HG03060 (cell line): ENCODE results near the gene PIP5KL1.

Experiments used
- ATAC-seq: cut with Tn5 transposase; IDR thresholded peaks from one replicate; pipeline ENCODE4 v1.9.1; 2021; ENCODE audit warnings: low read depth, moderate number of reproducible peaks; ENCODE audit not compliant: unreplicated experiment

Gene PIP5KL1

GRCh38 chr9:127950513-127951289 is 20.1 kb upstream of the PIP5KL1 start:
- ATAC-seq = no peak

- ATAC-seq = no peak
Observed at GRCh38 chr9:127949827-127950512, 19.4 kb upstream of the PIP5KL1 start.

- no peak for ATAC-seq
Observed at GRCh38 chr9:127947841-127948710, 17.5 kb upstream of the PIP5KL1 start.

GRCh38 chr9:127946728-127947127 is 16.2 kb upstream of the PIP5KL1 start:
- no peak for ATAC-seq

GRCh38 chr9:127945942-127946341 is 15.4 kb upstream of the PIP5KL1 start:
- no peak for ATAC-seq

- no peak for ATAC-seq
Observed at GRCh38 chr9:127945338-127945737, 14.8 kb upstream of the PIP5KL1 start.

- ATAC-seq = no peak
Observed at GRCh38 chr9:127944586-127945218, 14.1 kb upstream of the PIP5KL1 start.

GRCh38 chr9:127943731-127944144 is 13.2 kb upstream of the PIP5KL1 start:
- ATAC-seq = no peak

GRCh38 chr9:127943011-127943662 is 12.6 kb upstream of the PIP5KL1 start:
- ATAC-seq = no peak

- no peak for ATAC-seq
Observed at GRCh38 chr9:127942216-127943010, 11.8 kb upstream of the PIP5KL1 start.

- no peak for ATAC-seq
Observed at GRCh38 chr9:127941961-127942215, 11.3 kb upstream of the PIP5KL1 start.

GRCh38 chr9:127941062-127941960 is 10.7 kb upstream of the PIP5KL1 start:
- ATAC-seq = no peak

- ATAC-seq = no peak
Observed at GRCh38 chr9:127940593-127940992, 10.0 kb upstream of the PIP5KL1 start.

GRCh38 chr9:127938298-127938690 is 7.7 kb upstream of the PIP5KL1 start:
- ATAC-seq = no peak

GRCh38 chr9:127937388-127938297 is 7.1 kb upstream of the PIP5KL1 start, which contains the start of gene DPM2:
Gene DPM2, minus strand, starts transcription at chr9:127937854. Its CDS starts 34 bp downstream, at chr9:127937820.
- peak; percentile 69 for ATAC-seq

- ATAC-seq = no peak
Observed at GRCh38 chr9:127937056-127937387, 6.4 kb upstream of the PIP5KL1 start.

GRCh38 chr9:127936347-127936852 is 5.8 kb upstream of the PIP5KL1 start:
- ATAC-seq = no peak
